Kidney (tissue), 14 donors: ENCODE data around the gene CERK. TPM values are rescaled to one million over a fixed set of nuclear protein-coding genes. Genes with fewer than 3 reads are reported as not detected.

Experiments used
- DNase-seq, 5 donors: peaks; one replicate each; pipeline ENCODE4 v3.0.0-alpha.2; 2013 to 2020
- FAIRE-seq: peaks from 2 replicates; lab custom pipeline; 2012; peaks lifted over from hg19 to GRCh38; lab: Jason Lieb, UNC
- H3K27ac ChIP-seq, 2 donors: one replicate each; pipeline ENCODE4 v1.7.0; 2013; ENCODE audit warnings: low read depth in 2 of 2, low read length in 2 of 2, inconsistent platforms in 1 of 2
- H3K27me3 ChIP-seq: one replicate; pipeline ENCODE4 v1.7.1; 2013; ENCODE audit warnings: low read length, inconsistent platforms; ENCODE audit not compliant: control insufficient read depth, insufficient read depth
- H3K36me3 ChIP-seq, 3 donors: one replicate each; pipeline versions ENCODE4 v1.7.0 to v1.7.1; 2013; ENCODE audit warnings: low read length in 3 of 3, control low read depth in 1 of 3, inconsistent platforms in 1 of 3; ENCODE audit not compliant: insufficient read depth in 3 of 3, control insufficient read depth in 2 of 3
- H3K4me1 ChIP-seq, 3 donors: one replicate each; pipeline versions ENCODE4 v1.7.0 to v1.7.1; 2013; ENCODE audit warnings: low read length in 3 of 3, inconsistent platforms in 1 of 3, low read depth in 1 of 3; ENCODE audit not compliant: control insufficient read depth in 2 of 3, insufficient read depth in 2 of 3
- H3K4me3 ChIP-seq, 3 donors: one replicate each; pipeline versions ENCODE4 v1.7.0 to v1.8.1; 2013; ENCODE audit warnings: low read length in 3 of 3, control low read depth in 1 of 3, inconsistent platforms in 1 of 3
- H3K9ac ChIP-seq, 3 donors: one replicate each; pipeline versions ENCODE4 v1.7.0 to v1.7.1; 2013; ENCODE audit warnings: low read length in 3 of 3, control low read depth in 1 of 3, inconsistent platforms in 1 of 3
- H3K9me3 ChIP-seq, 3 donors: one replicate each; pipeline versions ENCODE4 v1.7.0 to v1.7.1; 2013; ENCODE audit warnings: low read length in 3 of 3, control low read depth in 1 of 3, inconsistent platforms in 1 of 3; ENCODE audit not compliant: control insufficient read depth in 2 of 3, insufficient read depth in 1 of 3
- CTCF ChIP-seq: IDR thresholded peaks from 3 replicates; pipeline ENCODE4 v1.5.1; 2012; ENCODE audit warnings: mild to moderate bottlenecking, moderate library complexity, borderline replicate concordance; ENCODE audit not compliant: insufficient read depth; ENCODE audit errors: extremely low read depth
- intact Hi-C: fragments of 100-400 bp; cut with DNase I; formaldehyde crosslinking; loops from one replicate; pipeline ENCODE4 v1.11.1; 2022
- polyA plus RNA-seq: library from polyadenylated mRNA; stranded (reverse); fragments of 350-450 nt; fragmentation: Illumina TruSeq; extraction: RNeasy Lipid Tissue Mini Kit (QIAGEN cat#74804); gene quantifications from one replicate; pipeline ENCODE4 v1.2.3, GENCODE V29; 2014; ENCODE audit warnings: low read depth, low replicate concordance; ENCODE audit not compliant: insufficient read depth
- total RNA-seq: library from RNA; stranded (reverse); fragmentation: NEBNext Ultra II Directional; extraction: Animal tissue kit (Norgen Biotek cat#: 25700); gene quantifications from one replicate; pipeline ENCODE4 v1.2.1, GENCODE V29; 2021
- donor health status: control.
- donor health status: control.
- donor health status: control.
- donor health status: control.
- donor health status: control.
- donor health status: DM: yes; HTN: yes; CAD: no.
- donor health status: Normal renal cell carcinoma (clear cell type).

The CERK gene
- total and polyA plus RNA-seq, 2 donors from 2014 or later = 21.6 to 28.2 TPM

GRCh38 chr22:46753761-46754109, 15.7 kb upstream of the CERK start:
- intact Hi-C loops = no loop called here
- Histone ChIP-seq H3K4me1 (peaks cover 0 to 48% (median 37%) of the 10 kb centered on the region in 3 donors), H3K27me3 (no peaks in the 10 kb centered on the region), H3K36me3 (no peaks in the 10 kb centered on the region), H3K27ac (peak overlapping the region; percentile 82 to 96), H3K9me3 (no peaks in the 10 kb centered on the region), H3K4me3 (peak overlapping the region in 1 of 3 donors; percentile 38), H3K9ac (peak overlapping the region in 1 of 3 donors; percentile 46)
- DNase-seq (no peak), FAIRE-seq (no peak)
- no peak for TF ChIP-seq CTCF

DNA sequence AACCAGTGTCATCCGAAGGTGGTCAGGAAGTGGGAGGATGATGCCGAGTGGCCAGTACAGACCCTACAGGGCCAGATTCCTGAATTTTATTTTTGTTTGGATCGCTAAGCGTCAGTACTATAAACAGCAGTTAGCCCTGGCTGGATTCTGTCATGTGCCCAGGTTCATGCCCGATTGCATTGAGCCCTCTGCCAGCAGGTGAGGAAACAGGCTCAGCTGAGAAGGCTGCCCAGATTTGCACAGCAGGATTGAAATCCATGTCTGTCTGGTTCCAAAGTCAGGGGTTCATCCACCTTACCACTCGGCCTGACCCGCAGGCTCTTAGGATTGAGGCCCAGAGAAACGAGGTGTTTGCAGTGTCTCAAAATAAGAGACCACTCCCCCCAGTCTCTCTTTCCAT, 15.3 kb upstream of the CERK start:
- Histone ChIP-seq H3K27me3 (no peaks in the 10 kb centered on the region), H3K27ac (peak overlapping the region; percentile 82 to 96), H3K4me1 (peaks cover 0 to 44% (median 37%) of the 10 kb centered on the region in 3 donors), H3K36me3 (no peaks in the 10 kb centered on the region), H3K9ac (peak overlapping the region in 1 of 3 donors; percentile 5), H3K9me3 (no peaks in the 10 kb centered on the region), H3K4me3 (no peak overlapping the region)
- FAIRE-seq (no peak), DNase-seq (peak in 2 of 5 donors; percentile 29 to 33)
- TF ChIP-seq CTCF = no peak
- intact Hi-C loops = no loop called here

GRCh38 chr22:46752988-46753310, 14.9 kb upstream of the CERK start:
- H3K4me1 ChIP-seq = peaks cover 0 to 42% (median 37%) of the 10 kb centered on the region in 3 donors
- FAIRE-seq (no peak), DNase-seq (peak in 1 of 5 donors; percentile 69)
- no peaks in the 10 kb centered on the region for H3K36me3 ChIP-seq
- intact Hi-C loops = no loop called here
- no peaks in the 10 kb centered on the region for H3K9me3 ChIP-seq
- TF ChIP-seq CTCF = no peak
- no peak overlapping the region for H3K4me3 ChIP-seq
- no peaks in the 10 kb centered on the region for H3K27me3 ChIP-seq
- H3K27ac ChIP-seq = peak overlapping the region in 1 of 2 donors; percentile 96
- peak overlapping the region in 1 of 3 donors; percentile 5 for H3K9ac ChIP-seq

DNA sequence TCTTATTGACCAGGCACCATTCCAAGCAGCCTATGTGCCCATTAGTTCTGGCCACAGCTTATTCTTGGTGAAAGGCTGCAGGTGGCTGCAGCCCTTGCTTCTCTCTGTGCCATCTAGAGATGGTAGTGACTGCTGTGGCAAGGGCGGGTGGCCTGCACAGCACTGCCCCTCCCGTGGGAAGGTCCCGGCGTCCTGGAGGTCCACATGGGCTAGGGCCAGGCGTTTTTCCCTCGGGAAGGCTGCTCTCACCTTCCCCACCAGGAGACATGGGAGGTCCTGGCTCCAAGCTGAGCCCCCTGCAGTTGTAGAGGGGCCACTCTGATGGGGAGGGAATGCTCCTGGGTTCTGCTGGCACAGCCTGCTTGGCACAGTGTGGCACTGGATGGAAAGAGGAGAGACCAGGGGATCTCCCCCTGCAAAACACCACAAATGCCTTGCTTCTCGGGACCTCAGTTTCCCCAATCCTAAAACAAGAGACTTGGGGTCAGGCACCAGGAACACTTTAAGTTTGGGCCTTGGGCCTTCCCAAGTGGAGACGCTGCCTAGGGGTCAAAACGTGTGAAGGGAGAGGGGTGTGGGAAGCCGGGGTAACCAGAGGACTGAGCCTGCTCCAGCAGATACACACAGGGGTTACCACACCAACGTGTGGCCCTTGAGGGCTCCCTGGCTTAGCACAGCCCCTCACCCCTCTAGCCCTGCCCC, 14.4 kb upstream of the CERK start:
- H3K9ac ChIP-seq = no peak overlapping the region

More for the DNA sequence above, 14.4 kb upstream of the CERK start:
- no peak for TF ChIP-seq CTCF
- intact Hi-C loops = no loop called here
- DNase-seq (peak in 1 of 5 donors; percentile 61), FAIRE-seq (no peak)
- no peaks in the 10 kb centered on the region for H3K36me3 ChIP-seq
- peaks cover 0 to 42% (median 37%) of the 10 kb centered on the region in 3 donors for H3K4me1 ChIP-seq
- H3K9me3 ChIP-seq = no peaks in the 10 kb centered on the region
- no peaks in the 10 kb centered on the region for H3K27me3 ChIP-seq
- H3K27ac ChIP-seq = no peak overlapping the region
- no peak overlapping the region for H3K4me3 ChIP-seq
